Head of caudate nucleus (tissue), 42 donors: ENCODE data around the gene ADCY5.

Experiments used
- DNase-seq, 42 donors: peaks; one replicate each; pipeline versions ENCODE4 v3.0.0 to v3.0.0-alpha.2; 2020 to 2021; ENCODE audit warnings: mixed read lengths in 7 of 42
- intact Hi-C: fragments of 100-400 bp; cut with DNase I; formaldehyde crosslinking; loops from one replicate; pipeline ENCODE4 v1.15.0; 2022

The ADCY5 gene

DNA sequence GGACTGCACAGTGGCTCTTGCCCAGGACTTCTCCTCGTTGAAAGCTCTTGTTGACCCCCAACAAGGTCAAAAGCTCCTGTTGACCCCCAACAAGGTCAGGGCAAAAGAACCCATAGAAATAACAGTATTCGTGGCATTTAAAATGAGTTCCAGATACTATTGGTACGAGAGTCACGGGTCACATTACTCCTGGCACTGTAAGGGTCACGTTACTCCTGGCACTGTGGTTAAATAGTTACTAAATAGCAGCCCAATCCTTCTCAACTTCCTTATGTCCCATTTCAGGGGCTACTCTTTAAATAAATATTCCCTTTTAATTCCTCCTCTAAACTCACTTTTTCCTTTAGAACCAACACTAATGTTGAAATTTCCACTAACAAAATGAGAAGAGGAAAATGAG lies 18.2 kb upstream of the ADCY5 start:
- DNase-seq = no peak
- intact Hi-C loops = no loop called here

DNA sequence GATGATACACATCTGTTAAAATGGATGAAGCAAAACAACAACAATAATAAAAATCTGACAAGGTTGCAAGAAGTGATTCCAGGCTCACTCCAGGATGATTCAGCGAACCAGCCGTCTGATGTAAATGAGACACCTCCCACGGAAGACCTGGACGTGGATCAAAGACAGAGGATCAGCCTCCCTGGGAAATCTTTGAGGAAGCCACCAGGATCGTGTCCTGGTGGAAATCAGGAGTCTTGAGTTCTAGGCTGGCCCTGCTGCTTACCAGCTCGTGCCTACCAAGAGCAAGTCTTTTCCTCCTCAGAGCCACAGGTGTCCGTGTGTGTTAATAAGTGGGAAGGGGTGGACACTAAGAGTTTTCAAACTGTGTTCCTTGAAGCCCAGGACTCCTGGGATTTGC lies 15.3 kb upstream of the ADCY5 start:
- DNase-seq = no peak
- intact Hi-C loops = no loop called here

DNA sequence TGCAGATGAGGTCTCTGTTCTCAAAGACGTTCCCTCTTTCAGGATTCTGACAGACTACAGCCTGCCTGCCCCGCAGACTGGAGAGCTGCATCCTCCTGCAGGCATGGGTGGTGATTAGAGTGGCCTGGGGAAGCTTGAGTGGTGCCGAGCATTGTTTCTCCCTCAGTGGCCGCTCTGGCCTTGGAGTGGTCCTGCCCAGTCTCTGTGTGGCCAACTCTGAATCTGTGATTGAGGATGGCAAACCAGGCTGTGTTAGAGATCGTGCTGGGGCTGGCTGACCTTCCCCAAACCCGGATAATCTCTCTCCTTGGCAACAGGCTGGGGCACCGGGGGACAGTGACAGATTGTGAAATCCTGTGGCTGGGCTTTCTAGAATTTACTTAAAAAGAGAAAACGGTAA lies 11.0 kb upstream of the ADCY5 start:
- DNase-seq = no peak
- intact Hi-C loops = no loop called here

DNA sequence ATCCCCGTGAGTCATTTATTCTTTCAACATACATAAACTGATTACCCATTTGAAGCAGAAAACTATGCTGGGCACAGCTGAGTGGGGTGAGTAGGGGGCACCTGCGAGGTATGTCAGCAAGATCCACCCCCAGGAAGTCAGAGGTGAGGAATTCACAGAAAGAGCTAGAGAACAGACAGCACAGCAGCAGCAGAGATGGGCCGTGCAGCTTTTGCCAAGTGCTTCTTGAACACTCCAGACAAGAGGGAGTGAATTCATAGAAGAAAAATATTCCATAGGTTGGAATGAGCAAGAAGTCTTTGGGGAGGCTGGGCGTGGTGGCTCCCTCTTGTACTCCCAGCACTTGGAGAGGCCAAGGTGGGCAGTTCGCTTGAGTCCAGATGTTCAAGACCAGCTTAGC lies 9.4 kb upstream of the ADCY5 start:
- peak in 5 of 42 donors; percentile 30 to 62 (median 53) for DNase-seq
- intact Hi-C loops = no loop called here

DNA sequence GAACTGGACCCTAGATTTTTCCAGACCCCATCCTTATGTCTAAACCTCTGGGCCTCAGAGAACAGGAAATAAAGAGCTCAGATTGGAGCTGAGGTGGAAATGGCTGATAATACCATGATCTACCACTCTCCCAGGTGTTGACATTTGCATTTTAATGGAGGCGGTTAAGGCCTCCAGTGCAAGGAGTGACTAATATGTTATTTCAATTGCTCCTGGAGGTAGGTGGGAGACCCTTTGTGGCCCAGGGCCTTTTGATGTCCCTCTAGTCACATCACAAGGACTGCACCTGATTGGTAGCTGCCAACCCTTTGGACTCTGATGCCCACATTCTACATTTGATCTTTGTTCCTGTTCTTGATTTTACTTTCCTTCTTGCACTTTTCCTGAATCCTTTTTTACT lies 9.0 kb upstream of the ADCY5 start:
- DNase-seq = peak in 2 of 42 donors; percentile 52 to 64
- intact Hi-C loops = no loop called here

DNA sequence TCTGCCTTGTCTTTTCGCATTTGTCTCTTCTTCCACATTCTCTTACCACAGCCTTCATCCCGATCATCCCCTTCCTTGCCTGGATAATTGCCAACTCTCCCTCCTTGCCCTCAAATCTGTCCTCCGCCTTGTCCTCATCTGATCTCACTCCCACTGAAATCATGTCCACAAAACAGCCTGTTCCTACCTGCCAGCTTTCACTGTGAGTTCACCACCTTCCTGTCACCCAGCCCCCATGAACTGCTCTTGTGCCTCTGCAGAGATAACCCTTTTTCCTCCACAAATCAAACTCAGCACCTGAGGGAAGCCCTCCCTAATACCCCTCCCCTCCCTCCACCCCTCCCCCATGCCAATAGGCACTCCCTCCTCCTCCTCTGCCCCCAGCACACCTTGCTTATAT lies 4.8 kb upstream of the ADCY5 start:
- DNase-seq = peak in 11 of 42 donors; percentile 44 to 76 (median 59)
- intact Hi-C loops = no loop called here

DNA sequence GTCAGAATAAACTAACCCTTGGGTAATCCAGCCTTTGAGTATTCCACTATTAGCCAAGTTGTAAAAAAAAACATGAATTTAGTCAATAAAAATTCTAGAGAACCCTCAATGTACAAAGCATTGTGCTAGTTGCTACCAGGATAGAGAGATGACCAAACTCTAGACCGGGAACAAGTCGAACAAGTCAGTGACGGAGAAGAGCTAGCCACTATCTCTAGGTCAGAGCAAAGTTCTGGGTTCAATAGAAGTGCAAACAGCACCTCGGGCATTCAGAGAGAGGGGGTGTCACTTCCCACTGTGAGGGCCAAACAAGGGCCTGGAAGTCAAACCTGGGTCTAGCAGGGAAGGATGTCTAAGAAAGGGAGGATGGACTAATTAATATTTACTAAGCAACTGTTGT lies 2.3 kb upstream of the ADCY5 start:
- intact Hi-C loops = no loop called here
- no peak for DNase-seq

DNA sequence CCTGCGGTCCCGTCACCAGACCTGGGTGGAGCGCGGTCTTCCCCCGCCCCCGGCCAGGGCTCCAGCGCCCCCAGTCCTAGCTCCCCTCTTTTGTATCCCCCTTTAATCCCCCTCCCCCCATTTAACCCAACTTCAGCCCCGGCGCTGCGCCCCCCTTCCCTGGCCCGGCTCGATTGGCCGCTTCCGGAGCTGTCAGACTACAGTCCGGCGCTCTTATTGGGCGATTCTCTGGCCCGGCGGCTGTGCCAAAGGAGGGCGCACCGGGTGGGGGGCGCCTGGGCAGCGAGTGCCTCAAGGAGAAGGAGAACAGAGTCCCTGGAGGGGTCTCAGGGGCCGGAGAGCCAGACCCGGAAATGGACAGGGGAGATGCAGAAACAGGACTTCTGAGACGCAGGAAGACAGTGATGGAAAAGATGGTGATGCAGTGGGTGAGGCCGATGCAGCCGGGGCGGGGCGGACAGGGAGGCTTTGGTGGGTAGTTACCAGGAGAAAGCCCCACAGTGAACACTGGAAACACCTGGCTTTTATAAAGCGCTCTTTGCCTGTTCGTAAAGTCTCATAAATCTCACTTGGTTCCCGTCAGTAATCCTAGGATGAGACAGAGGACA lies 1.2 kb upstream of the ADCY5 start:
- intact Hi-C loops = no loop called here
- peak in 39 of 42 donors; percentile 46 to 88 (median 74) for DNase-seq

DNA sequence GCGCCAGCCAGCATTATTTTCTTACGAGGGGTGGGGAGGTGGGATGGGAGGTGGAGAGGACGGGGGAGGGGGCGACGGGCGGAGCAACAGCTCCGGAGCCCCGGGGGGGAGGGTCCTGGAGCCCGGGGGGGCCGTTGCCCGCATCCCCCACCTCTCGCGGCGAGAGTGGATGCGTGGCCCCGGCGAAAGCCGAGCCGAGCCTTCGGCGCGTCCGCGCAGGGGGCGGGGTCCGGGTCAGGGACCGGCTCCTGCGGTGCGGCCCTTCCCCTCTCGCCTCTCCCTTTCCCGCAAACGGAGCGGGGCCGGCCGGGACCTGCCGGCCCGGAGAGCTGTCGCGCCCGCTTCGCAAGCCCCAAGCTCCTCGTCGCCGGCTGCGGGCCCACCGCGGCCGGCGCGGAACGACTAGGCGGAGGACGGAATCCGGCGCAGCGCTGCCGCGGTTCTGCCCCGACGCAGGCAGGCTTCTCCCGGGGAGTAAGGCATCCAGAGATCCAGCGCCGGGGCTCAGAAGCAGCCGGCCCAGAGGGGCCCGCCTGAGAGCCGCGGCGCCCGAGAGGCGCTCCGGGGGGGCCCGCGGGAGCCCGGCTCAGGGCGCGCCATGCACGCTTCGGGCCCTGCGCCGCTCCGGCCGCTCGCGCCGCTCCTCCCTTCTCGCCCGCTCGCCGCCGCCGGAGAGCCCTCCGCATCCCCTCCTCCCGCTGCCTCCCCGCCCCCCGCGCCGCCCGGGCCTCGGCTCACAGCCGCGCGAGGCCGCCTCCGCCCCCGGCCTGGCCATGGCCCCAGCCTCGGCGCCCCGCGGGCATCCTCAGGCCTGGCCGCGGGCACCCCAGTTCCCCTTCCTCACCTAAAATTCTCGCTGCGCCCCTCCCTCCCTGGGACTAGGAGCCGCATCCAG lies 459 bp upstream of the ADCY5 start:
- intact Hi-C loops = no loop called here
- peak in 38 of 42 donors; percentile 52 to 87 (median 74) for DNase-seq

DNA sequence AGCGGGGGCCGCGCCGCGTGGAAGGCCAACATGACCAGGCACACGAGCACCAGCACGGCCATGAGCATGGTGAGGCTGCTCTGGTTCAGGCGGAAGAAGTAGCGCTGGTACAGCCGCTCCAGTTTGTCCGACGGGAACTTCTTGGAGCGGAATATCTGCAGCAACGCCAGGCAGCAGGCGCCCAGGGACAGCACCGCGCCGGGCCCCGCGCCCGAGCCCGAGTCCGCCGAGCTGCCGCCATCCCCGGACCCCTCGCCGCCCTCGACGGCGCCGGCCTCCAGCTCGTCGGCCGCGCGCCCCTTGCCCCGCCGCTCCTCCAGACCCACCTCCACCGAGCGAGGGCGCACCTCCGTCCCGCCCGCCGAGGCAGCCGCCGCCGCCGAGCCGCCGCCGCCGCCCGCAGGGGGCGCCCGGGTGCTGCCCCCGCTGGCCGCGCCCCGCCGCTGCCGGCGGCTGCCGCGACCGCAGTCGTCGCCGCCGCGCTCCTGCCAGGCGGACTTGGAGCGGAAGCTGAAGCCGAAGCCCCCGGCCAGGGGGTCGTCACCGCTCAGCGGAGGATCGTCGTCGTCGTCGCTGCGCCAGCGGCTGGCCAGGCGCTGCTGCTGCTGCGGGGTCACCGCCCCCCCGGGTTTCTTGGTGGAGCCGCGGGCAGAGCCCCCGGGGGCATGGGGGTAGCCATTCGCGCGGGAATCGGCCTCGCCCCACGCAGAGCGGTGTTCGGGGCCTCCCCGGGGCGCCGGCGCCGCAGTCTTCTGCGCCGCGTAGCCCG lies 957 bp downstream of the ADCY5 start:
- intact Hi-C loops = no loop called here
- DNase-seq = peak in 15 of 42 donors; percentile 9 to 76 (median 65)

DNA sequence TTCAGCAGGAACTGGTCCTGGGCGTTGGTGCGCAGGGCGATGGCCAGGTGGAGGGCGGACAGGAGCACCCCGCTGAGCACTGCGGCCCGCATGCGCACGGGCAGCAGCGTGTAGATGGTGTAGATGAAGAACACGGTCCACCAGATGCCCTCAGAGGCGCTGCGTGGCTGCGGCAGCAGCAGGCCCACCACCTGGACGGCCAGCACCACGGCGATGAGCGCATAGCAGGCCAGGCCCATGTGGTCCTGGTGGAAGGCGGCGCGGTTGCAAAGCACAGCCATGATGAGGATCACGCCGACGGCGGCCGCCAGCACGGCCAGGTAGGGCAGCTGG lies 1.5 kb downstream of the ADCY5 start:
- intact Hi-C loops = no loop called here
- peak in 1 of 42 donors; percentile 6 for DNase-seq

DNA sequence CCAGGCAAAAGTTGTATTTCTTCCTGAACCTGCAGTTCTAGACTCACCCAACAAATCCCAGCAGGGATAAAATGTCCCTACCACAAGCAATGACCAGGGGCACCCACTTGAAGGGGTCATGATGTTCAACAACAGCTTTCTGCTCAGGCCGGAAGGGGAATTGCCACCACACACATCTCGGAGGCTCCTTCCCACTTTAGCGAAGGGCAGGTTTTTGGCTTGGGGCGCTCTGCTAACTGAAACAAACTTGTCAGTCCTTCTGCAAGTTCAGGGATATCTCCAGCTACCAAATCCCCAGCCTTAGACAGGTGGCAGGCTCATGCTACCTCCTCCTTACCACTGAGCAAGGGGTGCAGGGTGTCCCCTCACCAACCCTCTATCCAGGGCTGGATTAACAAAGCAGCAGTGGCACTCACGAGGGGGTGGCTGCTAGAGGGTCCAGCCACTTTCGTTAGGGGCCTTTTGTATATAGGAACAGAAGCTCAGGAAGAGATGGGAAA lies 2.2 kb downstream of the ADCY5 start:
- intact Hi-C loops = no loop called here
- peak in 3 of 42 donors; percentile 9 to 59 (median 40) for DNase-seq

DNA sequence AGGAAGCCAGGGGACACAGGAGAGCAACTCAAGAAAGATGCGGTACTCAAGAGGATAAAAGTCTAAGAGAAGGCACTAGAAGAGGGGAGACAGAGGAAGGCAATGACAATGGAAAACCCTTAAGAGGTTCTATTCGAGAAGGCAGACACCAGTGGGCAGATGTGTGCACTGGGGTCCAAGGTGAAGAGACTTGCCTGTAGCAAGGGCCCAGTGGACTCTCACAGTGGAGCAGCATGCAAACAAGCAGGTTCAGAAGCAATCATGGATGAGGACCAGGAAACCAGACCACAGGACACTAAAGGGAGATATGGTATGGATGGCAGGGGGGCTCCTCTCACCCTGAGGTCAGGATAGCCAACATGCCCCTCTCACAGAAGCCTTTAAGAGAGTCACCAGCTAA lies 2.7 kb downstream of the ADCY5 start:
- intact Hi-C loops = no loop called here
- peak in 3 of 42 donors; percentile 14 to 60 (median 35) for DNase-seq

DNA sequence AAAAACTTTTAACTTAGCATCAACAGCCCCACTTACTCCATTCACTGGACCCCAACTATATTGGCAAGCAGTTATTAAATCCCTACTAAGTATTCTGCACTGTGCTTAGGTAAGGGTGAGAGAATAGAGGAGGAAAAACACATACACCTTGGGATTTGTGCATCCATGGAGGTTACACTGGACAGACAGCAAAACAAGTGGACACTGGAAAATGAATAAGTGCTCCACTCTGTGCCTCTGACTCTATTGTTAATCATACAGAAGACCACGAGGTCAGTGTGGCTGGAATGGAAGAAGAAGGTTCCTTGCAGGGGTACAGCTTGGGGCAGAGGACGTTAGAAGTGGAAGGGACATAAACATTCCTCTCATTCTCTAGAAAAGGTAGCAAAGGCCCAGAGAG lies 3.2 kb downstream of the ADCY5 start:
- peak in 1 of 42 donors; percentile 47 for DNase-seq
- intact Hi-C loops = no loop called here

DNA sequence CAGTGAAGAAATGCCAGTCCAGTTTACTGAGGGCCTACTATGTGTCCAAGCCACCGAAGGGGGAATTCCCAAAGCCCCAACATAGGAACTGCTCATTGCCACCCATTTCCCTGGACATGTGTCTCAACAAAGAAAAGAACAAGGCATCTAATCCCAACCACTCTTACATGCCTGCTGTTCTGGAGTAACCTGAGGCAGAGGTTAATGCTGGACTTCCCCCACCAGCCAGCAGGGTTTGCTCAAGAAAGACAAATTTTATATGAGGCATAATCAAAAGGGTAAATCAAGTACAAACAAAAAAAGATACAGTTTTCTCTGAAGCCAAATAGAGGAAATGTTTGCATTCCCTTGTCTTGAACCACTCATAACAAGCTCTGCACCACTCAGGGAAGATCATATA lies 4.1 kb downstream of the ADCY5 start:
- no peak for DNase-seq
- intact Hi-C loops = no loop called here

DNA sequence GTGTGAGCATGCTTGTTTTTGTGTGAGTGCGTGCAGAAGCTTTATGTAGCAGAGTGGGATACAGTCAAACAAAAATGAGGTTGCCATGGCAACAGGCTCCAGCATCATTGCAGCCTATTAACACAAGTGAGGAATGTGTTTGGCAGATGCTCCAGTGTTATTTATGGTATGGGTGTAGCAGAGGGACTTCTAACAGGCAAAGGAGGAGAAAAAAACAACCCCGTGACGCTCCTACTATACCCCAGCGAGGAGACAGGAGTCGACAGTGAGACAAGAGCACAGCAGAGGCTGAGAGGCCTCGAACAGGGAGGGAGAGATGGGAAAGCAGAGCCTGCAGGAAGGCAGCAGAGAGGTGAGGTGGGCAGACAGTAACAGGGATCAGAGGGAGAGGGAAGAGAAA lies 4.9 kb downstream of the ADCY5 start:
- intact Hi-C loops = no loop called here
- DNase-seq = peak in 24 of 42 donors; percentile 43 to 88 (median 68)

DNA sequence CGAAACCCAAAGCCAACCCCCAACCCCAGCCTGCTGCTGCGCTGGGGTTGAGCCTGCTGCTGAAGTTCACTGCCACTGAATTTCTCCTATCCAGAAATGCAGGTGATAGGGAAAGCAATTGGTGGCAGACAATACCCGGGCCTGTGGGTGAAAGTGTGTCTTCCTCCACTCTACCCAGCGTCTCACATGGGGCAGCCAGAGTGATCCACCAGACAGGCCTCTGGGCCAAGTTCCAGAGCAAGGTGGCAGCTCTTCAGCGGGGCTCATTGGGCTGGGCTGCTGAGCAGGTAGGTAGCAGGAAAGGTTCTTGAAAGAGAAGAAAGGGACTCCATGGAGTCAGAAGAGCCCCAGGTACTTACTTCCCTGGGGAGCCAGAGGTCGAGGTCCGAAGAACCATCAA lies 6.0 kb downstream of the ADCY5 start:
- peak in 2 of 42 donors; percentile 37 to 54 for DNase-seq
- intact Hi-C loops = no loop called here

DNA sequence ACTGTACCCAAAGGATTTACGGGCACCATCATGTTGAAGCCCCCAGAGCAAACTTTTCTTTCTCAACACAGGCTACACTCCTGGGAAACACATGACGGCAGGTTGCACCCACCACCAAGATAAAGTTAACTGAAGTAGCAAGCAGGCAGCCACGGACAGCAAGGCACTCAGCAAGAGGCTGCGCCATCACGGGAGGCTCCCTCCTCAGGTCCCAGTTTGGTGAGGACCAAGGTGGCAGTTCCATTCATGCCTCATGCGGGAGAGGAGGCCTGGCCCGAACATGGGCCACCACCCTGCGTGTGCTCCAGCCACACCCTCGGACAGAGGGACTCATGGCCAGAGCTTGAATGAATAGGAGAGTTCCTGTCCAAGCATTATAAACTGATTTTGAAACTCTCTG lies 6.8 kb downstream of the ADCY5 start:
- intact Hi-C loops = no loop called here
- DNase-seq = peak in 2 of 42 donors; percentile 35 to 53

DNA sequence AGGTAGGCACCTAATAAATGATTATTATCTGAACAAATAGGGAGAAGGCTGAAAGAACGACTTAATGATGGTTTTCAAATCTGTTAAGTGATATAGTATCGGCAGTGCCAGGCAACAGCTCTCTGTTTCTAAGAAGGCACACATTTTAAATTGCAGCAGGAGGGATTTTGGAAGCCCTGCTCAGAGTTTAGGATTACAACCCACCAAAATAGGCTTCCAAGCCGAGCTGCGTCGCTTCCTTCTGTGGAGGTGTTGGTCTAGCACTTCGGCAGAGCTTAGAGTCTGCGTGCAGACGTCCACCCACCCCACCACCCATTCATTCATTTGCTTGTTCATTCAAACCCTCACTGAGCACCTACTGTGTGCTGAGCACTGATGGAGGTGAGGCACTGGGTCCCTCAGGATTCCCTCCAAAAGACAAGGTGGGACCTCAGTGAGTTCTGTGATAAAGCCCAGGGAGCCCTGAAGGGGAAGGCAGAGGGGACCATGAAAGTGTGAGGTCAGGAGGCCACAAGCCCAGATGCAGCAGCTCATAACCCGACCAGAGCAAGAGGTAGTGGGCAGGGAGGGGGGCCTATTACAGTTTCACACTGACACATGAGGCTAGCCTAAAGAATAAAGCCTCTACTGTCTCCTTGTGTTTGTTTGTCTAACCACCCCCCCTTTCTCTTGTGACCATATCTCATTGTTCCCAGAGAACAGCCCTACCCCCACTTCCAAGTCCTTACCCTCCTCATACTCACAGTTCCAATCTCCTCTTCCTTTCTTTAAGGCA lies 8.9 kb downstream of the ADCY5 start:
- intact Hi-C loops = no loop called here
- peak in 37 of 42 donors; percentile 56 to 92 (median 79) for DNase-seq
